Mammary epithelial cell (primary cell): ENCODE measurements around the gene COL5A1.

Experiments
- CTCF ChIP-seq, 2 donors: IDR thresholded peaks in 1 of 2; conservative IDR thresholded peaks in 1 of 2; 2 replicates each; pipeline ENCODE4 v1.5.1; 2011 to 2012; ENCODE audit warnings: inconsistent platforms in 2 of 2, low read length in 2 of 2, mild to moderate bottlenecking in 2 of 2, control low read depth in 1 of 2, low read depth in 1 of 2; ENCODE audit not compliant: insufficient read depth in 1 of 2; ENCODE audit errors: extremely low read depth in 1 of 2
- EZH2 ChIP-seq: IDR thresholded peaks from 2 replicates; pipeline ENCODE4 v1.6.1; 2012; ENCODE audit warnings: low read length, inconsistent platforms, borderline replicate concordance

- TF ChIP-seq CTCF (conservative IDR thresholded peaks at IDR 0.05 in 1 of 2, IDR thresholded peaks at IDR 0.05 in 1 of 2; ENCODE audit: extremely low read depth in 1 of 2, insufficient read depth in 1 of 2, low read depth in 1 of 2, low read length in 2 of 2), result no peak
- TF ChIP-seq EZH2, result no peak
These were observed 242.9 kb downstream of the COL5A1 start for GRCh38 chr9:134884492-134884891.
